HepG2 (cell line): Measurements from ENCODE around the gene SOS2. TPM values are rescaled to one million over a fixed set of nuclear protein-coding genes. Genes with fewer than 3 reads are reported as not detected.

Experiments
- ATAC-seq: fragments of 200-7000 bp; cut with Tn5 transposase; 3 replicates; pipeline ENCODE4 v1.9.1; 2020; ENCODE audit warnings: mild to moderate bottlenecking, moderate library complexity
- BruUV-seq: library from RNA; stranded (reverse); fragments of 400-500 nt; replicated peaks from 2 replicates; lab custom pipeline; 2021; lab: Mats Ljungman, UMichigan
- CTCF ChIA-PET: fragments of 300-600 bp; formaldehyde crosslinking; extraction: SDS; loops from one replicate; lab custom pipeline; 2021; ENCODE audit warnings: low total read pairs, inconsistent platforms, low intra/inter-chr PET ratio; lab: Yijun Ruan, JAX
- POLR2A ChIA-PET: fragments of 350-600 bp; sonication (Branson Sonifier 250); formaldehyde crosslinking; loops from one replicate; lab custom pipeline; 2020; ENCODE audit warnings: antibody characterized with exemption, inconsistent platforms; lab: Yijun Ruan, JAX
- DNase-seq: peaks from one replicate; pipeline ENCODE4 v3.0.0-alpha.2; 2015; ENCODE audit warnings: low spot score
- FAIRE-seq: peaks from 3 replicates; lab custom pipeline; 2011; peaks lifted over from hg19 to GRCh38; lab: Jason Lieb, UNC
- H2AFZ ChIP-seq: one replicate; pipeline ENCODE4 v1.6.1; 2011; ENCODE audit warnings: low read length, inconsistent platforms
- H3K27ac ChIP-seq: fragments of 300-600 bp; 3 replicates; pipeline ENCODE4 v1.8.0; 2011; ENCODE audit warnings: mixed run types, mild to moderate bottlenecking, mixed read lengths, low read length, inconsistent platforms; ENCODE audit not compliant: insufficient read depth; ENCODE audit errors: extremely low read length
- H3K27me3 ChIP-seq, 2 experiments: fragments of 200-600 bp in 1 of 2; 2 replicates in 1 of 2; 3 replicates in 1 of 2; pipeline versions ENCODE4 v1.6.0 to v1.8.0; 2011; ENCODE audit warnings: low read length in 2 of 2, mild to moderate bottlenecking in 2 of 2, moderate library complexity in 2 of 2, inconsistent platforms in 1 of 2; ENCODE audit not compliant: insufficient read depth in 2 of 2, control insufficient read depth in 1 of 2
- H3K36me3 ChIP-seq, 2 experiments: fragments of 200-600 bp in 1 of 2; replicated peaks in 1 of 2; 2 replicates in 1 of 2; 3 replicates in 1 of 2; pipeline versions ENCODE4 v1.5.1 to v1.8.0; 2011; ENCODE audit warnings: low read length in 2 of 2, inconsistent platforms in 1 of 2; ENCODE audit not compliant: insufficient read depth in 2 of 2, control insufficient read depth in 1 of 2
- H3K4me1 ChIP-seq: 2 replicates; pipeline ENCODE4 v1.5.1; 2012; ENCODE audit warnings: low read length, inconsistent platforms; ENCODE audit not compliant: insufficient read depth
- H3K4me2 ChIP-seq: 2 replicates; pipeline ENCODE4 v1.6.0; 2011; ENCODE audit warnings: low read depth, low read length, inconsistent platforms
- H3K4me3 ChIP-seq, 3 experiments: fragments of 200-600 bp in 1 of 3; sonication (generic), shearing (Covaris generic) in 1 of 3; replicated peaks in 1 of 3; 2 replicates each; pipeline ENCODE4 v1.5.1; 2011 to 2016; ENCODE audit warnings: low read length in 3 of 3, inconsistent platforms in 2 of 3, low read depth in 2 of 3, mild to moderate bottlenecking in 2 of 3, control low read depth in 1 of 3, mixed read lengths in 1 of 3; ENCODE audit not compliant: insufficient read depth in 1 of 3
- H3K79me2 ChIP-seq: one replicate; pipeline ENCODE4 v1.6.1; 2011; ENCODE audit warnings: low read length, inconsistent platforms; ENCODE audit not compliant: insufficient read depth
- H3K9ac ChIP-seq: 2 replicates; pipeline ENCODE4 v1.6.0; 2011; ENCODE audit warnings: mild to moderate bottlenecking, low read depth, low read length, inconsistent platforms; ENCODE audit not compliant: insufficient read depth
- H3K9me3 ChIP-seq: 2 replicates; pipeline ENCODE4 v1.5.1; 2012; ENCODE audit warnings: mild to moderate bottlenecking, low read length
- H4K20me1 ChIP-seq: 2 replicates; pipeline ENCODE4 v1.6.0; 2011; ENCODE audit warnings: inconsistent platforms, mild to moderate bottlenecking, low read length, moderate library complexity; ENCODE audit not compliant: insufficient read depth
- AHR ChIP-seq: IDR thresholded peaks from 2 replicates; pipeline ENCODE4 v1.6.1; 2018; ENCODE audit warnings: missing genetic modification reagents, missing compliant biosample characterization
- ARNT2 ChIP-seq: sonication (generic); formaldehyde crosslinking; IDR thresholded peaks from 2 replicates; pipeline ENCODE4 v1.8.0; 2022; ENCODE audit warnings: mild to moderate bottlenecking, low read depth, missing genetic modification reagents, moderate library complexity
- CC2D1A ChIP-seq: sonication (generic); formaldehyde crosslinking; IDR thresholded peaks from 2 replicates; pipeline ENCODE4 v1.8.1; 2023; ENCODE audit warnings: mild to moderate bottlenecking, missing genetic modification reagents
- EEA1 ChIP-seq: sonication (generic); formaldehyde crosslinking; IDR thresholded peaks from 2 replicates; pipeline ENCODE4 v1.5.1; 2020; ENCODE audit warnings: mild to moderate bottlenecking, missing genetic modification reagents, borderline replicate concordance
- ETV6 ChIP-seq: sonication (generic); formaldehyde crosslinking; conservative IDR thresholded peaks from 2 replicates; pipeline ENCODE4 v1.4.0; 2020; ENCODE audit warnings: missing genetic modification reagents
- HDAC2 ChIP-seq: sonication (generic); formaldehyde crosslinking; IDR thresholded peaks from 2 replicates; pipeline ENCODE4 v1.4.0; 2020; ENCODE audit warnings: missing genetic modification reagents
- HNRNPLL ChIP-seq: fragments of 200-400 bp; formaldehyde crosslinking; IDR thresholded peaks from 2 replicates; pipeline ENCODE4 v1.6.1; 2017; ENCODE audit warnings: mild to moderate bottlenecking, low read depth, low read length; ENCODE audit not compliant: poor library complexity, severe bottlenecking
- LCORL ChIP-seq, 2 experiments: fragments of 450-650 bp in 1 of 2; sonication (generic) in 1 of 2; formaldehyde crosslinking in 1 of 2; IDR thresholded peaks; 2 replicates each; pipeline versions ENCODE4 v1.5.0 to v1.6.1; 2017 to 2020; ENCODE audit warnings: antibody characterized with exemption in 1 of 2, missing genetic modification reagents in 1 of 2
- NR1H2 ChIP-seq: sonication (generic); formaldehyde crosslinking; IDR thresholded peaks from 2 replicates; pipeline ENCODE4 v1.8.1; 2022; ENCODE audit warnings: low read depth, missing genetic modification reagents, borderline replicate concordance
- RFXAP ChIP-seq: sonication (generic); formaldehyde crosslinking; IDR thresholded peaks from 2 replicates; pipeline ENCODE4 v1.4.0; 2020; ENCODE audit warnings: missing genetic modification reagents, borderline replicate concordance
- SMAD1 ChIP-seq: sonication (generic); formaldehyde crosslinking; IDR thresholded peaks from 2 replicates; pipeline ENCODE4 v1.4.0; 2020; ENCODE audit warnings: missing genetic modification reagents, low read depth, mild to moderate bottlenecking, borderline replicate concordance
- ZBTB38 ChIP-seq: sonication (generic); formaldehyde crosslinking; IDR thresholded peaks from 2 replicates; pipeline ENCODE4 v1.5.1; 2020; ENCODE audit warnings: mild to moderate bottlenecking, missing genetic modification reagents
- ZNF20 ChIP-seq: sonication (generic); formaldehyde crosslinking; IDR thresholded peaks from 2 replicates; pipeline ENCODE4 v1.4.0; 2020; ENCODE audit warnings: mild to moderate bottlenecking, moderate library complexity, missing genetic modification reagents
- ZNF678 ChIP-seq: sonication (generic); formaldehyde crosslinking; IDR thresholded peaks from 2 replicates; pipeline ENCODE4 v1.4.0; 2020; ENCODE audit warnings: mild to moderate bottlenecking, missing genetic modification reagents
- ZSCAN9 ChIP-seq: IDR thresholded peaks from 2 replicates; pipeline ENCODE4 v1.6.1; 2016; ENCODE audit warnings: borderline replicate concordance
- WGBS: methylation state at CpG from one replicate; pipeline ENCODE4 v1.1.6; 2017; ENCODE audit warnings: low lambda C conversion rate; 5-methylcytosine and 5-hydroxymethylcytosine counted together
- in situ Hi-C: cut with HindIII; loops from 2 replicates; pipeline ENCODE4 v1.10.0; 2017; ENCODE audit warnings: low pct_unique_long_range_greater_than_20kb; ENCODE audit not compliant: extremely low pct_ligation_motif_present
- intact Hi-C: fragments of 100-400 bp; cut with micrococcal nuclease; formaldehyde crosslinking; loops from one replicate; pipeline ENCODE4 v1.10.0; 2022; ENCODE audit not compliant: unreplicated experiment
- polyA plus RNA-seq, 8 experiments: library from polyadenylated mRNA; depleted of rRNA in 3 of 8; stranded (reverse) in 7 of 8; unstranded in 1 of 8; fragments of >200 nt; fragmentation: Illumina TruSeq in 4 of 8; extraction: Trizol in 4 of 8; gene quantifications; 2 replicates each; pipeline versions ENCODE4 v1.2.1 to v1.2.3, GENCODE V29; 2011 to 2016; ENCODE audit warnings: low read depth in 4 of 8, missing spikeins in 1 of 8, mixed read lengths in 1 of 8; ENCODE audit not compliant: insufficient read depth in 1 of 8
- total RNA-seq, 5 experiments: library from RNA; depleted of rRNA; stranded (reverse); fragments of >200 nt; fragmentation: Illumina TruSeq; extraction: Trizol; gene quantifications; 2 replicates each; pipeline ENCODE4 v1.2.3, GENCODE V29; 2016; ENCODE audit warnings: low read depth in 1 of 5
- TF ChIP-seq, protein P1 (sequence below): sonication (generic); formaldehyde crosslinking; conservative IDR thresholded peaks from 2 replicates; pipeline ENCODE4 v1.8.0; 2022; ENCODE audit warnings: low read depth, missing genetic modification reagents
- TF ChIP-seq, protein P2 (sequence below): IDR thresholded peaks from 2 replicates; pipeline ENCODE4 v1.6.1; 2016; ENCODE audit warnings: missing compliant biosample characterization, missing genetic modification reagents, borderline replicate concordance

SOS2 gene
- total and polyA plus RNA-seq, 2 of the 13 experiments (the other 11 are each of a cell fraction or from before 2014, with no cell fraction given), result 9.3 to 12.1 TPM

DNA sequence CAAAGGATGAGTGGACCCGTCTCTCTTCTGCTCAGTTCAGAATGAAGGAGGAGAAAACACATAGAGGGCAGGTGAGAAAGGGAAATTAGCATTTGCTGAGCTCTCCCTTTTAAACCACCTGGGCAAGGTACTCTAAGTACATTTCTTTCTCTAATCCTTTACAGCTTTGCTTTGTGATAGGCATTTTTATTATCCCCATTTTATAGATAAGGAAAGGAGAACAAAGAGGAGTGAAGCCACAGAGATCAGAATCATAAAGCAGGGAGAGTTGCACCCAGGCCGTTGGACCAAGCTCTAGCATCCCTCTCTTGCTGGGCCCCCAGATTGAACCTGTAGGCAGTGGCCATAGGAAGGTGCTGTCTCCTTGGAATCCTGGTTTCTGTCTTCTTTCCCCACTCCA lies 162.1 kb downstream of the SOS2 start:
- no peak overlapping the region for H3K27ac ChIP-seq
- H3K4me1 ChIP-seq, result peaks cover 21% of the 10 kb centered on the region
- no peak overlapping the region for H3K9ac ChIP-seq
- ChIA-PET POLR2A (no interaction called here), CTCF (no interaction called here)
- no peaks in the 10 kb centered on the region for H3K79me2 ChIP-seq
- H3K4me2 ChIP-seq, result no peak overlapping the region
- H4K20me1 ChIP-seq, result no peaks in the 10 kb centered on the region
- H3K9me3 ChIP-seq, result no peaks in the 10 kb centered on the region
- no peak overlapping the region for H2AFZ ChIP-seq
- no TSS peak for BruUV-seq
- H3K4me3 ChIP-seq, result no peak overlapping the region
- H3K36me3 ChIP-seq, result no peaks in the 10 kb centered on the region
- WGBS, result 76% methylated on average over 2 of the region's 2 CpGs
- ATAC-seq, result no peak
- no peaks in the 10 kb centered on the region for H3K27me3 ChIP-seq
- DNase-seq, result no peak
- in situ Hi-C loops (no loop called here), intact Hi-C loops (no loop called here)
- no peak for FAIRE-seq
- TF ChIP-seq LCORL (IDR thresholded peaks at IDR 0.05) (no peak), LCORL (CRISPR knock-in tag; IDR thresholded peaks at IDR 0.05) (no peak), ZBTB38 (CRISPR knock-in tag) (no peak), ZNF678 (CRISPR knock-in tag) (no peak), AHR (CRISPR knock-in tag) (no peak), HNRNPLL (no peak), ETV6 (CRISPR knock-in tag) (no peak), ZSCAN9 (CRISPR knock-in tag) (no peak), SMAD1 (CRISPR knock-in tag) (no peak), ARNT2 (CRISPR knock-in tag) (no peak), EEA1 (no peak), ZNF20 (no peak), CC2D1A (no peak), RFXAP (CRISPR knock-in tag) (no peak), HDAC2 (CRISPR knock-in tag) (no peak), NR1H2 (CRISPR knock-in tag) (no peak)
- TF ChIP-seq, protein P1, sequence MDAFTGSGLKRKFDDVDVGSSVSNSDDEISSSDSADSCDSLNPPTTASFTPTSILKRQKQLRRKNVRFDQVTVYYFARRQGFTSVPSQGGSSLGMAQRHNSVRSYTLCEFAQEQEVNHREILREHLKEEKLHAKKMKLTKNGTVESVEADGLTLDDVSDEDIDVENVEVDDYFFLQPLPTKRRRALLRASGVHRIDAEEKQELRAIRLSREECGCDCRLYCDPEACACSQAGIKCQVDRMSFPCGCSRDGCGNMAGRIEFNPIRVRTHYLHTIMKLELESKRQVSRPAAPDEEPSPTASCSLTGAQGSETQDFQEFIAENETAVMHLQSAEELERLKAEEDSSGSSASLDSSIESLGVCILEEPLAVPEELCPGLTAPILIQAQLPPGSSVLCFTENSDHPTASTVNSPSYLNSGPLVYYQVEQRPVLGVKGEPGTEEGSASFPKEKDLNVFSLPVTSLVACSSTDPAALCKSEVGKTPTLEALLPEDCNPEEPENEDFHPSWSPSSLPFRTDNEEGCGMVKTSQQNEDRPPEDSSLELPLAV (CRISPR knock-in tag), result no peak
- TF ChIP-seq, protein P2, sequence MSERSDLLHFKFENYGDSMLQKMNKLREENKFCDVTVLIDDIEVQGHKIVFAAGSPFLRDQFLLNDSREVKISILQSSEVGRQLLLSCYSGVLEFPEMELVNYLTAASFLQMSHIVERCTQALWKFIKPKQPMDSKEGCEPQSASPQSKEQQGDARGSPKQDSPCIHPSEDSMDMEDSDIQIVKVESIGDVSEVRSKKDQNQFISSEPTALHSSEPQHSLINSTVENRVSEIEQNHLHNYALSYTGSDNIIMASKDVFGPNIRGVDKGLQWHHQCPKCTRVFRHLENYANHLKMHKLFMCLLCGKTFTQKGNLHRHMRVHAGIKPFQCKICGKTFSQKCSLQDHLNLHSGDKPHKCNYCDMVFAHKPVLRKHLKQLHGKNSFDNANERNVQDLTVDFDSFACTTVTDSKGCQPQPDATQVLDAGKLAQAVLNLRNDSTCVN (CRISPR knock-in tag), result no peak
